Activated CD8-positive, alpha-beta T cell treated with anti-CD3 and anti-CD28 coated beads for 36 hours (primary cell): ENCODE results near the gene CA5A. TPM values are rescaled to one million over a fixed set of nuclear protein-coding genes. Genes with fewer than 3 reads are reported as not detected.
A peak's percentile ranks its signal among the peaks of the same experiment; 100 is the strongest.
"Not testable (repeated sequence)": the region's sequence is repeated elsewhere in the genome, so short reads cannot be mapped to it uniquely, and the experiment has no call there.

Experiments
- ATAC-seq: fragments of 200-7000 bp; cut with Tn5 transposase; one replicate; pipeline ENCODE4 v1.10.0; 2021; ENCODE audit warnings: mild to moderate bottlenecking, moderate library complexity
- CTCF ChIA-PET: fragments of 350-600 bp; sonication (Branson Sonifier 250); formaldehyde crosslinking; loops from one replicate; lab custom pipeline; 2021; ENCODE audit warnings: antibody characterized with exemption; lab: Charles Lee
- POLR2A ChIA-PET: fragments of 350-600 bp; sonication (Branson Sonifier 250); formaldehyde crosslinking; loops from one replicate; lab custom pipeline; 2021; ENCODE audit warnings: antibody characterized with exemption; lab: Charles Lee
- DNase-seq: peaks from one replicate; pipeline ENCODE4 v3.0.0-alpha.2; 2020
- H3K27ac Mint-ChIP-seq: one replicate; pipeline ENCODE4 v1.8.0; 2021; ENCODE audit warnings: mild to moderate bottlenecking, mixed read lengths
- H3K27me3 Mint-ChIP-seq: one replicate; pipeline ENCODE4 v1.8.0; 2021; ENCODE audit warnings: mixed read lengths
- H3K36me3 Mint-ChIP-seq: one replicate; pipeline ENCODE4 v1.8.0; 2021; ENCODE audit warnings: low read depth, mixed read lengths
- H3K4me1 Mint-ChIP-seq: one replicate; pipeline ENCODE4 v1.8.0; 2021; ENCODE audit warnings: low read depth, mixed read lengths
- H3K4me3 Mint-ChIP-seq: one replicate; pipeline ENCODE4 v1.8.0; 2021; ENCODE audit warnings: mild to moderate bottlenecking, moderate library complexity, mixed read lengths
- H3K9me3 Mint-ChIP-seq: one replicate; pipeline ENCODE4 v1.8.0; 2021; ENCODE audit warnings: mixed read lengths
- intact Hi-C: fragments of 100-400 bp; cut with micrococcal nuclease; formaldehyde crosslinking; loops from one replicate; pipeline ENCODE4 v1.10.0; 2022
- total RNA-seq, 2 experiments: library from RNA; stranded (reverse); gene quantifications; one replicate each; pipeline ENCODE4 v1.2.3, GENCODE V29; 2021
- TF ChIP-seq, protein P1 (sequence below): fragments of 200-600 bp; IDR thresholded peaks from one replicate; pipeline ENCODE4 v1.8.0; 2022; ENCODE audit warnings: antibody characterized with exemption, mild to moderate bottlenecking

Gene CA5A
- total RNA-seq, 2 experiments from 2014 or later: not detected

DNA sequence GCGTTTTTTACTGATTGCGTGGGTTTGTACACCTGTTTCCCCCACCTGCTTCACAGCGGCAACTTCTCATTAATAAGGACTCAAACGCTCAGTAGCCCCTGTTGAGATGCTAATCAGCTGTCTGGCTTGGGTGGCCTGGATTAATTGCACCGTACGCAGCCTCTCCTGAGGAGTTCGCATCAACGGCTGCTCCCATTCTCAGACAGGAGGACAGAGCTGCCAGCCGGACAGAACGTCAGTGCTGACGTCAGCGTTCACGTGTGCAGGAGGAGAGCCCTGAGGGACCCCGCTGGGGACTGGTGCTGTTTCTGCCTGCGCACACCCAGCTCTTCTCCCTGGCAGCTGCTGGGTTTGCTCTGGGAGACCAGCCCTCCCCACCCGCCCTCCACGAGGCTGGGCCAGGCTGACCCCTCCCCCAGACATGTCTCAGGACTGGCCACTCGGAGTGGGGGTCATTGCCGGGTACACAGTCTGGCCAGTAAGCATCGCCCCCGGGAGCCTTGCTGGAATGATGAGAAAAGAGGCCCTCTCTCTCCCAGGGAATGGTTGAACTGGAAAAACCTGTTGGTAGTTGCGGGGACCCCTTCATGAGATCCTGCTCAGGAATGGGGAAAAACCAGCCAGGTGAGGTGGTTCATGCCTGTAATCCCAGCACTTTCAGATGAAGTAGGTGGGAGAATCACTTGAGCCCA is 9.2 kb upstream of the CA5A start:
- DNase-seq (peak; percentile 55), ATAC-seq (peak; percentile 64)
- peaks cover 19% of the 10 kb centered on the region for H3K4me1 Mint-ChIP-seq
- no peaks in the 10 kb centered on the region for H3K27me3 Mint-ChIP-seq
- TF ChIP-seq, protein P1, sequence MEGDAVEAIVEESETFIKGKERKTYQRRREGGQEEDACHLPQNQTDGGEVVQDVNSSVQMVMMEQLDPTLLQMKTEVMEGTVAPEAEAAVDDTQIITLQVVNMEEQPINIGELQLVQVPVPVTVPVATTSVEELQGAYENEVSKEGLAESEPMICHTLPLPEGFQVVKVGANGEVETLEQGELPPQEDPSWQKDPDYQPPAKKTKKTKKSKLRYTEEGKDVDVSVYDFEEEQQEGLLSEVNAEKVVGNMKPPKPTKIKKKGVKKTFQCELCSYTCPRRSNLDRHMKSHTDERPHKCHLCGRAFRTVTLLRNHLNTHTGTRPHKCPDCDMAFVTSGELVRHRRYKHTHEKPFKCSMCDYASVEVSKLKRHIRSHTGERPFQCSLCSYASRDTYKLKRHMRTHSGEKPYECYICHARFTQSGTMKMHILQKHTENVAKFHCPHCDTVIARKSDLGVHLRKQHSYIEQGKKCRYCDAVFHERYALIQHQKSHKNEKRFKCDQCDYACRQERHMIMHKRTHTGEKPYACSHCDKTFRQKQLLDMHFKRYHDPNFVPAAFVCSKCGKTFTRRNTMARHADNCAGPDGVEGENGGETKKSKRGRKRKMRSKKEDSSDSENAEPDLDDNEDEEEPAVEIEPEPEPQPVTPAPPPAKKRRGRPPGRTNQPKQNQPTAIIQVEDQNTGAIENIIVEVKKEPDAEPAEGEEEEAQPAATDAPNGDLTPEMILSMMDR: no peak
- intact Hi-C loops: no loop called here
- H3K27ac Mint-ChIP-seq: peak overlapping the region; percentile 55
- CTCF ChIA-PET: interaction anchor here (2.4 kb wide), 1 partner anchor 74 kb away, joined by 5 read pairs; no protein-coding TSS in a partner anchor
- H3K9me3 Mint-ChIP-seq: no peaks in the 10 kb centered on the region
- H3K36me3 Mint-ChIP-seq: no peaks in the 10 kb centered on the region
- H3K4me3 Mint-ChIP-seq: peak overlapping the region; percentile 54
- POLR2A ChIA-PET: interaction anchor here (1.4 kb wide), 1 partner anchor 12 kb away, joined by 3 read pairs; no protein-coding TSS in a partner anchor

DNA sequence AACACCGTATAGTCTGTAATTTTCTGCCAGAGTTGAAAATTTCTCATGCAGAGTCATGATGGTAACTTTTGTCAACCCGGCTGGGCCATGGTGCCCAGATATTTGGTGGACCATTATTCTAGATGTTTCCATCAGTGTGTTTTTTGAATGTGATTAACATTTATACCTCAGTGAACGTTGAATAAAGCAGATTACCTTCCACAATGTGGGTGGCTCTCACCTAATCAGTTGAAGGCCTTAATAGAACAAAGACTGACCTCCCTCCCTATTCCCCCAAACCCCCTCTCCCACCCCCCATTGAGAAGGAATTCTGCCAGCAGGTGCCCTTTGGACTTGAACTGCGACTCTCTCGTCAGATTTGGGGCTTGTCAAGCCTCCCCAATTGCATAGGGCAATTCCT is 6.4 kb upstream of the CA5A start:
- POLR2A ChIA-PET: no interaction called here
- Mint-ChIP-seq H3K36me3 (no peaks in the 10 kb centered on the region), H3K27me3 (no peaks in the 10 kb centered on the region), H3K27ac (no peak overlapping the region), H3K4me1 (peaks cover 13% of the 10 kb centered on the region), H3K9me3 (no peaks in the 10 kb centered on the region), H3K4me3 (no peak overlapping the region)
- intact Hi-C loops: no loop called here
- DNase-seq (no peak), ATAC-seq (no peak)
- CTCF ChIA-PET: no interaction called here
- TF ChIP-seq, protein P1: no peak

DNA sequence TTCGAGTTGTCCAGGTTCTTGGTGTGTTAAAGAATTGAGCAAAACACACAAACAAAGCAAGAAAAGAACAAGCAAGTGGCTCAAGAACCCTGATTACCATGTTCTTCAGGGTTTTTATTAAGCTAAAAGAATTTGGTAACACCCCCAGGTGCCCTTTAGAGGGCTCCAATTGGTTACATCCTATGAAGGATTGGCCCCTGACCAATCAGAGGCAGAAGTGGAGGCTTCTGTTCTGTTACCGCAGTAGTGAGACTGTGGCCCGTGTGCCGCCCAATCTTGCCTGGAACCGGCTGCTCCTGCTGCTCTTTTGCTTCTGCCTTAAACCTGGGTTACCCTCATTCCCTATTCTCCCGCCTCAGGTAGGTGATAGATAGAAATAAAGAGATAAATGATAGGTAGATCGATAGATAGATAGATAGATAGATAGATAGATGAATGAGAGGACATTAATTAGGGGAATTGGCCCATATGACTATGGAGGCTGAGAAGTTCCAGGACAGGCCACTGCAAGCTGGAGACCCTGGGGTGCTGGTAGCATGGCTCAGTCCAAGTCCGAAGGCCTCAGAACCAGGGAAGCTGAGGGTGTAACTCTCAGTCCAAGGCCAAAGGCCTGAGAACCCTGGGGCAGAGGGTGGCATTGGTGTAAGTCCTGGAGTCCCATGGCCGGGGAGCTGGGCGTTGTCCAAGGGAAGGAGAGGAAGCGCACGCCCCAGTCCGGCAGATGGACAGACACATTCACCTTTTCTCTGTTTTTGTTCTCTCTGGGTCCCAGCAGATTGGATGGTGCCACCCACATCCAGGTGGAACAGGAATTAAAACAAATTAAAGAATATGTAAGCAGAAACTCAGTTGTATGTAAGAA is 3.5 kb upstream of the CA5A start:
- Mint-ChIP-seq H3K36me3 (no peaks in the 10 kb centered on the region), H3K4me1 (peaks cover 3% of the 10 kb centered on the region), H3K27ac (no peak overlapping the region), H3K27me3 (no peaks in the 10 kb centered on the region), H3K9me3 (no peaks in the 10 kb centered on the region), H3K4me3 (no peak overlapping the region)
- DNase-seq (no peak), ATAC-seq (no peak)
- ChIA-PET POLR2A (no interaction called here), CTCF (interaction anchor here (0.7 kb wide), 1 partner anchor 90 kb away, joined by 3 read pairs; no protein-coding TSS in a partner anchor)
- intact Hi-C loops: no loop called here
- TF ChIP-seq, protein P1: no peak

DNA sequence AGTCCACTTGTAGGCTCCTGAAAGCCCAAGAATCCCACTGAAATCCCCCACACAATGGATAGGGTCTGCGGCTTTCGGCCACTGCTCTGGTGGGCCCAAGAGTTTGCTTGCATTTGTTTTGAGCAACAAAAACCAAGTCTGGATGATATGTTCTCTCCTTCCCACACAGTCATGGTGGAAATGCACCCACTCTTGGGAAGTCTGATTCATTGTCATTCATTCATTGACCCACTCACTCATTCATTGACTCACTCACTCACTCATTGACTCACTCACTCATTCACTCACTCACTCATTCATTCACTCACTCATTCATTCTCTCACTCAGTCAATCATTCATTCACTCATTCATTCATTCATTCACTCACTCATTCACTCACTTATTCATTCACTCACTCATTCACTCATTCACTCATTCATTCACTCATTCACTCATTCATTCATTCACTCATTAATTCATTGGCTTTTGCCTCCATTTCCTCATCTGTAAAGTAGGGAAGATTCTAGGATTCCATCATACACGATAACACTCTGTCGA is 2.2 kb upstream of the CA5A start:
- CTCF ChIA-PET: interaction anchor here (1.2 kb wide), 1 partner anchor 13 kb away, joined by 3 read pairs; the partner anchor contains the start of gene BANP
- DNase-seq (no peak), ATAC-seq (no peak)

DNA sequence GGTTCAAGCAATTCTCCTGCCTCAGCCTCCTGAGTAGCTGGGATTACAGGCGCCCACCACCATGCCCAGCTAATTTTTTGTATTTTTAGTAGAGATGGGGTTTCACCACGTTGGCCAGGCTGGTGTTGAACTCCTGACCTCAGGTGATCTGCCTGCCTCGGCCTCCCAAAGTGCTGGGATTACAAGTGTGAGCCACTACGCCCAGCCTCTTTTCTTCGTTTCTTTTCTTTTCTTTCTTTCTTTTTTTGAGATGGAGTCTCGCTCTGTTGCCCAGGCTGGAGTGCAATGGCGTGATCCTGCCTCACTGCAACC is 858 bp upstream of the CA5A start:
- intact Hi-C loops, DNase-seq, POLR2A ChIA-PET, H3K4me1 Mint-ChIP-seq, H3K9me3 Mint-ChIP-seq, H3K4me3 Mint-ChIP-seq, H3K36me3 Mint-ChIP-seq, ATAC-seq, H3K27me3 Mint-ChIP-seq, H3K27ac Mint-ChIP-seq: not testable (repeated sequence)
- CTCF ChIA-PET: interaction anchor here (1.2 kb wide), 1 partner anchor 14 kb away, joined by 3 read pairs; the partner anchor contains the start of gene BANP

More for the DNA sequence above, 2.2 kb upstream of the CA5A start:
- intact Hi-C loops: no loop called here
- POLR2A ChIA-PET: no interaction called here
- Mint-ChIP-seq H3K27ac (no peak overlapping the region), H3K9me3 (no peaks in the 10 kb centered on the region), H3K4me3 (no peak overlapping the region), H3K36me3 (no peaks in the 10 kb centered on the region), H3K4me1 (peaks cover 3% of the 10 kb centered on the region), H3K27me3 (no peaks in the 10 kb centered on the region)
- TF ChIP-seq, protein P1: no peak

DNA sequence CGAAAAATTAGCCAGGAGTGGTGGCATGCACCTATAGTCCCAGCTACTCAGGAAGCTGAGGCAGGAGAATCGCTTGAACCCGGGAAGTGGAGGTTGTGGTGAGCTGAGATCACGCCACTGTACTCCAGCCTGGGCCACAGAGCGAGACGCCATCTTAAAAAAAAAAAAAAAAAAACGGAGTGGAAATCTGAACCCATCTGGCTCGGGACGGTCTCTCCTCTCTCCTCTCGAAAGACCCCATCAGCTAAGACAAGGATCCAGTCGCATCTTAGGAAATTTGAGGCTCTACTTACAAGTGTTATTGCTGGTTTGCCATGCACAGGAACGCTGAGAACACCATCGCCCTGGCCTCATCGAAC is 334 bp downstream of the CA5A start:
- POLR2A ChIA-PET: interaction anchor here (0.6 kb wide), 1 partner anchor 40 kb away, joined by 3 read pairs; no protein-coding TSS in a partner anchor

DNA sequence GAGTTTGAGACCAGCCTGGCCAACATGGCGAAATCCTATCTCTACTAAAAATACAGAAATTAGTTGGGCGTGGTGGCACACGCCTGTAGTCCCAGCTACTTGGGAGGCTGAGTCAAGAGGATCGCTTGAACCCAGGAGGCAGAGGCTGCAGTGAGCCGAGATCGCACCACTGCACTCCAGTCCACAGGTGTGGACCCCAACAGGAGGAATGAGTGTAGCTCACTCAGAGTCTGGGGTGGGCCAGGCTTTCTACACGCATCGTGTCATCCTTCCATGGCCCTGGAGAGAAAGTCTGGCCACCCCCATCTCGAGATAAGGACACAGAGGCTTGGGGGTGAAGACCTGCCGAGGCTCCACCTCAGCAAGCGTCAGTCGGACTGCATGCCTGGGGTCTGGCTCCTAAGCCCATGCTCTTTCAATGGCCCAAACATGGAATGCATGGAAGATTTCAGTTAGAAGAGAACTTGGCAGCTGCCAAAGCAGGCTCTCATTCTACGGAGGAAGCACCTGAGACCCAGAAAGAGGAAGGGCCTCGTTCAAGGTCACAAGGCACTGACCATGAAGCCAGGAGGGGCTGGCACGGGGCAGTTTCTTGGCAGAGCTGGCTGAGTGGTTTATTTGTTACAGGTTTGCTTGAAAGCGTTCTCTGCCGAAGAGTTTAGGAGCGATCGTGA is 1.4 kb downstream of the CA5A start:
- H3K4me1 Mint-ChIP-seq, H3K36me3 Mint-ChIP-seq, DNase-seq, H3K27me3 Mint-ChIP-seq, POLR2A ChIA-PET, H3K27ac Mint-ChIP-seq, H3K9me3 Mint-ChIP-seq, H3K4me3 Mint-ChIP-seq, intact Hi-C loops, ATAC-seq: not testable (repeated sequence)
- CTCF ChIA-PET: interaction anchor here (1.1 kb wide), 1 partner anchor 14 kb away, joined by 3 read pairs; no protein-coding TSS in a partner anchor

More for the DNA sequence above, 334 bp downstream of the CA5A start:
- H3K4me3 Mint-ChIP-seq, ATAC-seq, H3K27ac Mint-ChIP-seq, CTCF ChIA-PET, H3K9me3 Mint-ChIP-seq, intact Hi-C loops, H3K4me1 Mint-ChIP-seq, H3K27me3 Mint-ChIP-seq, DNase-seq, H3K36me3 Mint-ChIP-seq: not testable (repeated sequence)
